Ovary (tissue), 3 donors: ENCODE data around the gene PRKCQ.

Experiments
- POLR2A ChIP-seq: fragments of 450-650 bp; IDR thresholded peaks from one replicate; pipeline ENCODE4 v1.6.1; 2017; ENCODE audit warnings: antibody characterized with exemption, mild to moderate bottlenecking, moderate library complexity
- TF ChIP-seq, protein P1 (sequence below), 3 donors: fragments of 450-650 bp in 2 of 3; fragments of 200-600 bp in 1 of 3; IDR thresholded peaks; one replicate each; pipeline versions ENCODE4 v1.5.1 to v1.8.0; 2016 to 2022; ENCODE audit warnings: antibody characterized with exemption in 3 of 3, mild to moderate bottlenecking in 1 of 3
- donor health status: DM: no; HTN: no; CAD: no.

GRCh38 chr10:6602026-6602699, 22.1 kb upstream of the PRKCQ start:
- TF ChIP-seq, protein P1, sequence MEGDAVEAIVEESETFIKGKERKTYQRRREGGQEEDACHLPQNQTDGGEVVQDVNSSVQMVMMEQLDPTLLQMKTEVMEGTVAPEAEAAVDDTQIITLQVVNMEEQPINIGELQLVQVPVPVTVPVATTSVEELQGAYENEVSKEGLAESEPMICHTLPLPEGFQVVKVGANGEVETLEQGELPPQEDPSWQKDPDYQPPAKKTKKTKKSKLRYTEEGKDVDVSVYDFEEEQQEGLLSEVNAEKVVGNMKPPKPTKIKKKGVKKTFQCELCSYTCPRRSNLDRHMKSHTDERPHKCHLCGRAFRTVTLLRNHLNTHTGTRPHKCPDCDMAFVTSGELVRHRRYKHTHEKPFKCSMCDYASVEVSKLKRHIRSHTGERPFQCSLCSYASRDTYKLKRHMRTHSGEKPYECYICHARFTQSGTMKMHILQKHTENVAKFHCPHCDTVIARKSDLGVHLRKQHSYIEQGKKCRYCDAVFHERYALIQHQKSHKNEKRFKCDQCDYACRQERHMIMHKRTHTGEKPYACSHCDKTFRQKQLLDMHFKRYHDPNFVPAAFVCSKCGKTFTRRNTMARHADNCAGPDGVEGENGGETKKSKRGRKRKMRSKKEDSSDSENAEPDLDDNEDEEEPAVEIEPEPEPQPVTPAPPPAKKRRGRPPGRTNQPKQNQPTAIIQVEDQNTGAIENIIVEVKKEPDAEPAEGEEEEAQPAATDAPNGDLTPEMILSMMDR (IDR thresholded peaks at IDR 0.05): no peak
- no peak for TF ChIP-seq POLR2A
